Keratinocyte (primary cell): ENCODE results near the gene MYL7.

Experiments used
- EZH2 ChIP-seq: IDR thresholded peaks from one replicate; pipeline ENCODE4 v1.6.1; 2012; ENCODE audit warnings: inconsistent platforms, mild to moderate bottlenecking, low read length, moderate library complexity
- TF ChIP-seq, protein P1 (sequence below), 3 experiments: IDR thresholded peaks in 1 of 3; conservative IDR thresholded peaks in 1 of 3; optimal IDR thresholded peaks in 1 of 3; 2 replicates in 2 of 3; 3 replicates in 1 of 3; pipeline versions ENCODE3 to v1.5.1; 2011; ENCODE audit warnings: low read length in 3 of 3, mild to moderate bottlenecking in 3 of 3, moderate library complexity in 2 of 3, control low read depth in 1 of 3, inconsistent platforms in 1 of 3; ENCODE audit not compliant: insufficient read depth in 2 of 3; ENCODE audit errors: extremely low read depth in 1 of 3

DNA sequence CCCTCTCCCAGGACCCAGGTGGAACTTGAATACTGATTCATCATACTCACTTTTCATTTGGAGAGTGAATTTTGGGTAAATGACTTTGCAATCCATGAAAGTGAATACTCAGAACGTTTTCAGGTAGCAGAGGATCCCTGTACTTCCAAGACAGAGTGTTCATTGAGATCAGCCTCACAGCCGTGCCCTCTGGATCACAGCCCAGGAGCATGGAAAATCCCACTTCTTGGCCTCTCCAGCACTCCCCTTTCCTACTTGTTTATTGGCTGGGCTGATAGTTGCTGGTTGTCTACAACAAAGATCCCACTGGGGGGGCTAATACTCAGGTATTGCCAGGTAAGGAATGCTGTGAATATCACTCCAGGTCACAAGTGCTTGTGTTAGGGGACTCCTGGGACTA, 42.3 kb upstream of the MYL7 start:
- TF ChIP-seq, protein P1, sequence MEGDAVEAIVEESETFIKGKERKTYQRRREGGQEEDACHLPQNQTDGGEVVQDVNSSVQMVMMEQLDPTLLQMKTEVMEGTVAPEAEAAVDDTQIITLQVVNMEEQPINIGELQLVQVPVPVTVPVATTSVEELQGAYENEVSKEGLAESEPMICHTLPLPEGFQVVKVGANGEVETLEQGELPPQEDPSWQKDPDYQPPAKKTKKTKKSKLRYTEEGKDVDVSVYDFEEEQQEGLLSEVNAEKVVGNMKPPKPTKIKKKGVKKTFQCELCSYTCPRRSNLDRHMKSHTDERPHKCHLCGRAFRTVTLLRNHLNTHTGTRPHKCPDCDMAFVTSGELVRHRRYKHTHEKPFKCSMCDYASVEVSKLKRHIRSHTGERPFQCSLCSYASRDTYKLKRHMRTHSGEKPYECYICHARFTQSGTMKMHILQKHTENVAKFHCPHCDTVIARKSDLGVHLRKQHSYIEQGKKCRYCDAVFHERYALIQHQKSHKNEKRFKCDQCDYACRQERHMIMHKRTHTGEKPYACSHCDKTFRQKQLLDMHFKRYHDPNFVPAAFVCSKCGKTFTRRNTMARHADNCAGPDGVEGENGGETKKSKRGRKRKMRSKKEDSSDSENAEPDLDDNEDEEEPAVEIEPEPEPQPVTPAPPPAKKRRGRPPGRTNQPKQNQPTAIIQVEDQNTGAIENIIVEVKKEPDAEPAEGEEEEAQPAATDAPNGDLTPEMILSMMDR (optimal IDR thresholded peaks at IDR 0.05 in 1 of 3, IDR thresholded peaks at IDR 0.05 in 1 of 3, conservative IDR thresholded peaks at IDR 0.05 in 1 of 3; ENCODE audit: extremely low read depth in 1 of 3, insufficient read depth in 2 of 3, low read length in 3 of 3) = no peak
- no peak for TF ChIP-seq EZH2
